Endothelial cell (in vitro differentiated cells): ENCODE data around the gene TNNI2. TPM values are rescaled to one million over a fixed set of nuclear protein-coding genes. Genes with fewer than 3 reads are reported as not detected.

Source experiments
- DNase-seq: peaks from one replicate; pipeline ENCODE4 v3.0.0; 2021; ENCODE audit warnings: low spot score
- H3K27ac Mint-ChIP-seq: one replicate; pipeline ENCODE4 v1.8.0; 2021; ENCODE audit warnings: mixed read lengths, inconsistent platforms; ENCODE audit not compliant: unreplicated experiment
- H3K27me3 Mint-ChIP-seq: one replicate; pipeline ENCODE4 v1.8.0; 2021; ENCODE audit warnings: mild to moderate bottlenecking, moderate library complexity, mixed read lengths, inconsistent platforms; ENCODE audit not compliant: unreplicated experiment
- H3K36me3 Mint-ChIP-seq: one replicate; pipeline ENCODE4 v1.8.0; 2021; ENCODE audit warnings: mild to moderate bottlenecking, low read depth, mixed read lengths, inconsistent platforms; ENCODE audit not compliant: unreplicated experiment
- H3K4me1 Mint-ChIP-seq: one replicate; pipeline ENCODE4 v1.8.0; 2021; ENCODE audit warnings: mild to moderate bottlenecking, mixed read lengths, inconsistent platforms; ENCODE audit not compliant: unreplicated experiment
- H3K4me3 Mint-ChIP-seq: one replicate; pipeline ENCODE4 v1.8.0; 2021; ENCODE audit warnings: mild to moderate bottlenecking, mixed read lengths, inconsistent platforms; ENCODE audit not compliant: unreplicated experiment
- H3K9me3 Mint-ChIP-seq: one replicate; pipeline ENCODE4 v1.8.0; 2021; ENCODE audit warnings: mixed read lengths, inconsistent platforms; ENCODE audit not compliant: unreplicated experiment
- CTCF ChIP-seq: fragments of 200-600 bp; sonication (generic); IDR thresholded peaks from one replicate; pipeline ENCODE4 v1.5.0; 2021; ENCODE audit warnings: antibody characterized with exemption; ENCODE audit not compliant: unreplicated experiment
- total RNA-seq: library from RNA; stranded (reverse); fragmentation: NEBNext Ultra II Directional; extraction: Animal tissue kit (Norgen Biotek cat#: 25700); gene quantifications from one replicate; pipeline ENCODE4 v1.2.1, GENCODE V29; 2021; ENCODE audit not compliant: unreplicated experiment

The TNNI2 gene
- total RNA-seq, 1 donor from 2014 or later = not detected

- Mint-ChIP-seq H3K27me3 (peaks cover 16% of the 10 kb centered on the region), H3K36me3 (no peaks in the 10 kb centered on the region), H3K27ac (no peak overlapping the region), H3K4me3 (no peak overlapping the region), H3K4me1 (no peaks in the 10 kb centered on the region), H3K9me3 (no peaks in the 10 kb centered on the region)
- no peak for DNase-seq
- TF ChIP-seq CTCF = no peak
Measured at GRCh38 chr11:1869427-1870325, 30.9 kb downstream of the TNNI2 start.

GRCh38 chr11:1870326-1870696, 31.5 kb downstream of the TNNI2 start:
- H3K4me3 Mint-ChIP-seq = no peak overlapping the region
- no peaks in the 10 kb centered on the region for H3K4me1 Mint-ChIP-seq
- TF ChIP-seq CTCF = no peak
- no peak for DNase-seq
- no peak overlapping the region for H3K27ac Mint-ChIP-seq
- H3K27me3 Mint-ChIP-seq = peaks cover 17% of the 10 kb centered on the region
- H3K9me3 Mint-ChIP-seq = no peaks in the 10 kb centered on the region
- no peaks in the 10 kb centered on the region for H3K36me3 Mint-ChIP-seq

GRCh38 chr11:1870721-1871466, 32.1 kb downstream of the TNNI2 start:
- no peaks in the 10 kb centered on the region for H3K36me3 Mint-ChIP-seq

GRCh38 chr11:1871531-1871930, 32.8 kb downstream of the TNNI2 start:
- no peak overlapping the region for H3K4me3 Mint-ChIP-seq
- H3K27ac Mint-ChIP-seq = no peak overlapping the region
- DNase-seq = no peak
- no peak for TF ChIP-seq CTCF
- no peaks in the 10 kb centered on the region for H3K36me3 Mint-ChIP-seq
- H3K27me3 Mint-ChIP-seq = peaks cover 14% of the 10 kb centered on the region
- H3K4me1 Mint-ChIP-seq = no peaks in the 10 kb centered on the region
- H3K9me3 Mint-ChIP-seq = no peaks in the 10 kb centered on the region

More at GRCh38 chr11:1870721-1871466, 32.1 kb downstream of the TNNI2 start:
- H3K4me3 Mint-ChIP-seq = no peak overlapping the region
- no peaks in the 10 kb centered on the region for H3K4me1 Mint-ChIP-seq
- no peak for TF ChIP-seq CTCF
- no peak for DNase-seq
- no peaks in the 10 kb centered on the region for H3K9me3 Mint-ChIP-seq
- peaks cover 14% of the 10 kb centered on the region for H3K27me3 Mint-ChIP-seq
- no peak overlapping the region for H3K27ac Mint-ChIP-seq
